Activated CD4-positive, alpha-beta T cell treated with anti-CD3 and anti-CD28 coated beads, Interleukin-2, amount 50 U/mL, for 48 hours (primary cell): Measurements from ENCODE around the gene SH2D7.
"Not testable (repeated sequence)": the region's sequence is repeated elsewhere in the genome, so short reads cannot be mapped to it uniquely, and the experiment has no call there.

Experiments
- DNase-seq, 2 experiments: peaks; one replicate each; pipeline ENCODE4 v3.0.0-alpha.2; 2020

SH2D7 gene

GRCh38 chr15:78146425-78147154, 54.2 kb downstream of the SH2D7 start:
- DNase-seq = no peak

GRCh38 chr15:78147566-78147965, 55.2 kb downstream of the SH2D7 start:
- DNase-seq = no peak

- no peak for DNase-seq
These were observed 56.2 kb downstream of the SH2D7 start for GRCh38 chr15:78148392-78149067.

- DNase-seq = peak; percentile 100
These were observed 56.9 kb downstream of the SH2D7 start, which contains the start of gene IDH3A for GRCh38 chr15:78149068-78149804. TSS of gene IDH3A (plus strand) at chr15:78149362. CDS start at chr15:78149404, 42 bp downstream.

GRCh38 chr15:78149805-78150751, 57.7 kb downstream of the SH2D7 start:
- no peak for DNase-seq

- DNase-seq = not testable (repeated sequence)
These were observed 58.7 kb downstream of the SH2D7 start for GRCh38 chr15:78151075-78151474.
